GM18511 (cell line): ENCODE measurements around the gene KRT78.
"Not testable (repeated sequence)": the region's sequence is repeated elsewhere in the genome, so short reads cannot be mapped to it uniquely, and the experiment has no call there.

ENCODE experiments used
- ATAC-seq: cut with Tn5 transposase; IDR thresholded peaks from one replicate; pipeline ENCODE4 v1.9.1; 2021; ENCODE audit warnings: mild to moderate bottlenecking, moderate library complexity; ENCODE audit not compliant: unreplicated experiment

KRT78 gene

DNA sequence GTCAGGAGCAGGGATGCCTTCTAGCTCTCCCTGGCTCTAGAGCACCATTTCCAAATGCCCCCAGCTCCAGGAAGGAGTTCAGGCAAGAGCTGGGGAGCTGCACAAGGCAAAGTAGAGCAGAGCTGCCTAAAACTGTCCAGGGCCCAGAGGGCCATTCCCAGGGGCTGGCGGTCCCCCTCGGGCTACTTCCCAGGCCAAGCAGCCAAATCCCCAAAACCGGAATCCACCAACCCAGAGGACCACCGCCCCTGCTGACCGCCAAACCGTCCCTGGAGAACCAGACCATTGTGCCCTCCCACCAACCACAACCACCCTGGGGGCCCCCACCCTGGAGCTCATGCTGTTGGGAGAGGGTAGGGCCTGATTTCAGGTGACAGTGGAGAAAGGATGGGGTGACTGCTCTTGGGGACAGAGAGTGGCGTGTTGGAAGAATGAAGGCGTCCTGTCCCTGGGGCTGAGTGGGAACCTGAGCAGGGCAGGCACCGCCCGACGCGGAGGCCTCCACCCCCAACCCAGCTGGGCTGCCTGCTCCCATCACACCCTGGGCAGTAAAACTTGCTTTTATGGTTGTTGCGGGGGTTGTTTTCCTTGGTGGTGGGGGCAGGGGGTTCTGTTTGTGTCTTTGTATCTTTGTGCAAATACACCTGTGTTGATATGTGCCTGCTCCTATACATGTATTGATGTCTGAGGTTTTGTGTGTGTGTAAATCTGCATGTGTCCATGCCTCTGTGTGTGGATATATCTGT lies 24.0 kb upstream of the KRT78 start:
- no peak for ATAC-seq

DNA sequence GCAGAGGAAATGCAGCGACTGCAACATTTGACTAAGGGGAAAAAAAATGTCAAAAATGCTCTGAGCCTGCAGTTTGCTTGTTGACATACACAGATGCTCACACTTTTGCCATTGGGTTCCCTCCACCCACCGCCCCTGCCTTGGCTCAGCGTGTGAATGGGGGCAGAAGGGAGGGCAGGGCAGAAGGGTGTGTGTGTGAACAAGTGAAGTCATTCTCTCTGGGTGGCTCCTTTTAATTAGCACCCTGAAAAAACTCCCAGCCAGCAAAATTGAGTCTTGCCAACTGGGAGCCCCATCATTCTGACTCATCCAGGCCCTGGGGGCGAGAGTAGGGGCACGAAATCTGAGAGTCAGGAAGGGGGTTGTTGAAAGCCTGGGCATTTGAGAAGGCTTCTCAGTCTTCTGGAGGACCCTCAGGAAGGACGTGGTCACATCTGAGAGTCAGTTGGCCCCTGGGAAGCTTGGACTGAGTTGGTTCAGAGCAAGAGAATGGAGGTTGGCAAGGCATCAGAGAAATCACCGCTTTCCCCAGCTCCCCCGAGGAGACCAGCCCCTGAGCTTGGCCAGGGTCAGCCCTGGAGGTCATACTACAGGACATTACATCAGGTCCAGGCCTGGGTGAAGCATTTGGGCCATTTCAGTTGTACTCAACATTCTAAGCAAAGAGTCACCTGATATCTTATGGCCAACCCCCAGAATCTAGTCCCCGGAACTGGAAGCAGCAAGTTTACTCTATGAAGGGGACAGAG lies 22.7 kb upstream of the KRT78 start:
- no peak for ATAC-seq

DNA sequence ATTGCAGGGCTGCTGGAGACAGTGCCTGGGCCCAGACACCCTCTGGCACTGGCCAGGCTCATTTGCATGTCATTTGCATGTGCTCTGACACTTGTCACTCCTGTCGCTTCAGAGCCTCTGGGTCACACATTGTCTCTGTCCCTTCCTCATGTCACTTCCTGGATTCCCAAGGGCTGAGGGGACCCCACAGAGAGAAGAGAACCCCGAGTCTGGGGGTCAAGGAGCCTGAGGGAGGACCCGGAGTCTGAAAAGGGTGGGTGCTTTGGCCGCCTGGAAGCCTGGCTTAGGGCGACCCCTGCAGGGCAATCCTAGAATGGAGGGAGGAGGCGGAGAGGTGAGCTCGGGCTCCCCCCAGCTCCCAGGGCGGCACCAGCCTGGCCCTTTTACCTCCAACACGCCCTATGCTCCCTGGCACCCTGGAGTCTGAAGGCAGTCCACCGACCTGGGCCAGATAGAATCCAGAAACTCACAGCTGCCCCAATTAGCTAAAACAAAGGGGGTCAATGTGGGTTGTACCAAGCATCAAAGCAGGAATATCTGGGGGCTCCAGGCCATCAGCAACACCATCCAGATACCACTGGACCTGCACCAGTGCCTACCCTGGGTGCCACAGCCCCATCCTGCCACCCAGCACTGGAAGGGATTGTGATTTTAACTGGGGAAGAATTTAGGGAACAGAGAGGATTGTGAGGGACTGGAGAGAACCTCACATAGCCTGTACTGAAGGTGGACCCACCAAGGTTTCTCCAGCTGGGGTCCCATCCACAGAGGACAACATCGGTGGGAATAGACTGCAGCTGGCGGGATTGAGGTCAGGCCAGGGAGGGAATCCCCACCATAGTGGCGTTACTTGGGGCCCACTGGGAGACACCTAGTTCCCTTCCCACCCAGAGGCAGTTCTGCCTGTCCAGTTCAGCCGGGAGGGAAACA lies 21.8 kb upstream of the KRT78 start:
- peak; percentile 75 for ATAC-seq

DNA sequence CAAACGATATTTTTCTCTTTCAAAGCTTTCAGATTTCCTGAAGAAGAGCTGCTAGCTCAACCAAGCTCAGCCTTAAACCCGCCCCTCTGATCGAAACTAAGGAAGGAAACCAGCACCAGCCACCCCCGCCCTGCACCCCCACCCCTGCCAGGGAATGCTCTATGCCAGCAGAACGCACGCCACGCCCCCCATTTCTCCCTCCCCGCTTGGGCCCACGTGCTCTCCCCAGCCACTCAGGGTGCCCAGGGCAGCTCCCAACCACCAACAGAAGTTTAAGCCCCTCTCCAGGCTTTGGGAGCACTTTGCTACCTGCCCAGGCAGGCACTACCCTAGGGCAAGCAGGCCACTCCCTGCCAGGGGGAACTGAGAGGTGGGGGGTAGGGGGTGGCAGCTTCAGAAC lies 18.8 kb upstream of the KRT78 start:
- no peak for ATAC-seq

DNA sequence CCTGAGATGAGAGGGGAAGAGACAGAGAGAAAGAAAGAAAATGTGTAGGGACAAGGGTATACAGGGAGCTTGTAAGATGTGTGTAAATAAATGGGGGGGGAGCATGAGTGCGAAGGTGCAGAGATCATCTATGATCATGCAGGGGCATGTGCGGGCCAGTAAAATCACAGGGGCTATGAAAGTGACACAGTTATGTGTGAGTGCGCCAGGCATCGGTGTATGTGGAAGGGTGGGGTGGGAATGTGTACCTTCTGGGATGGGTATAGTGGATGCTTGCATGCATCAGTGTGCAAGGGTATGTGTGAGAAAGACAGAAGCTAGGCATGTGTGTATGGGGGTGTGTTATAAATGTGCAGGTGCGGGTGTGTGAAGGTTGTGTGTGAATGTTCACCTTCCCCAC lies 18.4 kb upstream of the KRT78 start:
- ATAC-seq, result no peak

DNA sequence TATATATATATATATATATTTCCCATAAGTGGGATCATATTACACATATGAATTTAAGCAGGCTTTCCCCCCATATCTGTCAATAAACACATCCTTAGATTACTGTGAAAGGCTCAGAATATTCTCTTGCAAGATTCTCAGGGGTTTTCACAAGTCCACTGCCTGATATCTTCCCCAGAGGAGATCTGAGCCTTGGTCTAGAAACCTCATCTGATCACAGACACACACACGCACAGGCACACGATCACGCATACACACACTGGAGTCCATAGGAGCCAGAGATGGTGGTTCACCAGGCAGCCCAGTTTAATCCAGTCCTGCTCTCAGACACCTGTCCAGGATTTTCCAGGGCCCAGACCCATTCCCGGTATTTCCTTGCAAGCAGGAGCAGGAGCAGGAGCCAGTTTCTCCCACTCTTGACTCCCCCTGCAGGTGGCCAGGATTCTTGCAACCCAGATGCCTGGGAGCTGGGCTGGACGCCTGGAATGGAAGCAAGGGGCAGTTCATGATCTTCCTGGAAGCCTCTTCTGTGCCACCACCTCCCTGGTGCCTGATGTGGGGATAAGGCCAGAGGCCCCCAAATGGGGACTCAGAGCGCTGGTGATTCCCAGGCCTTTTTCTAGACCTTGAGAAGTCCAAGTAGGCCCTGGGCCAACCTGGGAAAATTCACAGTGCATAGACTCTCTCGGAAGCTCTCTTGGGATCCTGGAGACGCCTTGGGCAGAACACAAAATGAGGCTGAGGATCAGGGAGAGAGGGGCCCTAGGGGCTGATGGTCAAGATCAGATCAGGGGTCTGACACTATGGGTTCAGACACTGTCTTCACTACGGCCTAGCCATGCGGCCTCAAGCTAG lies 16.5 kb upstream of the KRT78 start:
- ATAC-seq, result no peak

DNA sequence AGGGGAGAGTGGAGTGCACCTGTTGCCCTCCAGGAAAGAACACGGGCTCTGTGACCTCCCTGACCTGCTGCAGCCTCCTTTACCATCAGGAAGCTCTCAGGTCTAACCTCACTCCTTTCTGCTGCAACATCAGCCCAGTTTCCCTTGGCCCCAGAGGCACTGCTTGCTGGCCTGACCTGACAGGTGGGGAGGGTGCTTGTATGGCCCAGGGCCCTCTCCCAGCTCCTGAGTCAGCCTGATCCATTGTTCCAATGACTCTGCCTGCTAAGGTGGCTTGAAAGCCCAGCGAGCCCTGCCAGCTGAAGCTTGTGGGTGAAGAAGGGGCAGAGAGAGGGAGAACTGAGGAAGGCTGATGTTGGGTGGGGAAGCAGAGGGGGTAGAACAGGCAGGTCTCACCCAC lies 13.2 kb upstream of the KRT78 start:
- ATAC-seq, result no peak

DNA sequence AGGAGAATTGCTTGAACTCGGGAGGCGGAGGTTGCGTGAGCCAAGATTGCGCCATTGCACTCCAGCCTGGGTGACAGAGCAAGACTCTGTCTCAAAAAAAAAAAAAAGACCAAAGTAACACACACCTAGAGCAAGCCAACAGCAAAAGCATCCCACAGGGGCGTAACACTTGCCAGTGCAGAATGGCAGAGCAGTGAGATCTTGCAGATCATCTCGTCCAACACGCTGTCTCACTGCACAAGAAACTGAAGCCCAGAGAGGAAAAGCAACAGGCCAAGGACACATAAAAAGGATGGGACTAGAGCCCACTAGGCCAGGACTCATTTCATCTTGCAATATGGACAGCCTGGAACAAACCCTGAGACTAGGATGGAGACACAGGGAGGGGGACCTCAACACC lies 12.7 kb upstream of the KRT78 start:
- ATAC-seq, result no peak

DNA sequence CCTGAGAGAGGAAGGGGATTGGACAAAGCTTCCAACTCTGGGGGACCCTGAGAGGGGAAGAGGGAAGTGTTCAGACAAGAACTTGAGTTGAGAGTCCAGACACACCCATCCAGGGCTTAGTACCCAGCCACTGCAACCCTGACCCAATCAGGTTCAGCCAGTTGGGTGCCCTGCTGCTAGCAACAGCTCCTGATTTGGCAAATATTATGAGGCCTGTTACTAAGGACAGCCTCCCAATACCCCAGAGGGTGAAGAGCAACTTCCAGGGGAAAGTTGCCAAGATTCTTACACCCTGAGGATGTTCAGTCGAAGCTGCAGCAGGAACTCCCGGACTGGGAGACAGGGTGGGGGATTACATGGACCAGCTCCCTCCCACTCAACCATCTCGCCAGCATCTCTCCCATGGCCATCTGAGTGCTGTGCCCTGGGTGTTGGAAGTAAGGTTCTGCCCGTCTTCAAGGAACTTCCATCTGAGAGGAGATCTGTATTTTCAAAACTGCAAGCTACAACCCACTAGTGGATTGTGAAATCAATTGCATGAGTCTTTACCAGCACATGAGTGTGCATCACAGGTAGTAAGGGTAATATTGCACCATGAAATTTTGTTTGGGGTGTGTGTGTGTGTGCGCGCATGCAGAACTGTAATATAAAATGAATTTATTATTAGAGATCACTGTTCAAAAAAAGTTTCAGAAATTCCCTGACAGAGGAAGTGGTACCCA lies 11.5 kb upstream of the KRT78 start:
- ATAC-seq, result no peak

DNA sequence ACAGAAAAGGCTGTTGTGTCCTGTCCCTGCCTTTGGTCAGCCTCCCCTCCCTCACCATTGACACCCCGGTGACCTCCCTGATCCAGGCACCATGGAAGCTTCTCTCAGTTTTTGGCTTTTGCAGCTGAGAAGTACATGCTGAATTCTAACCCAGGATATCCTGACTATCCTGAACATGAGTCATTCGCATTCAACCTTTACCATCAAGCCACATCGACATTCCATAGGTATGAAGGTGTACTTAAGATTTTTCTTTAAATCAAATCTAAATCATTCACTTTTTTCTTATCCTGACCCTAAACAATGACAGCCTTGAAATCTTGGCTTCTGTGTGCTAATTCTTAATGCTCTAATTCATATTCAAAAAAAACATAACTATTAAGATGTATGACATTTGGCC lies 8.7 kb upstream of the KRT78 start:
- ATAC-seq, result no peak

DNA sequence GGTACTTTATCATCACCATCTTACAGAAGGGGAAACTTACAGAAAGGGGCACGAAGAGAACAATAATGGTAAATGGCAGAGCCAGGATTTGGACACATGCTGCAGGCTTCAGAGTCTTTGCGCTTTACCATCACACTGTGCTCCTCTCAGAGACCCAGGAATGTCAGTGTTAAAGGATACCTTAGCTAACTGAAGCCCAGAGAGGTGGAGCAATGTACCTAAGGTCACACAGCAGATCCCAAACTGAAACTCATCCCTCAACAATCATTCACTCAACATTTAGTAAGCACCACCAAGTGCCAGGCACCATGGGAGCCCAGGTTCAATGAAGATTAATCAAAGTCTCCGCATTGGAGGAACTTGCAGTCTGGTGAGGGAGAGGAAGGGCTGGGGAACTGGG lies 8.0 kb upstream of the KRT78 start:
- ATAC-seq, result no peak

DNA sequence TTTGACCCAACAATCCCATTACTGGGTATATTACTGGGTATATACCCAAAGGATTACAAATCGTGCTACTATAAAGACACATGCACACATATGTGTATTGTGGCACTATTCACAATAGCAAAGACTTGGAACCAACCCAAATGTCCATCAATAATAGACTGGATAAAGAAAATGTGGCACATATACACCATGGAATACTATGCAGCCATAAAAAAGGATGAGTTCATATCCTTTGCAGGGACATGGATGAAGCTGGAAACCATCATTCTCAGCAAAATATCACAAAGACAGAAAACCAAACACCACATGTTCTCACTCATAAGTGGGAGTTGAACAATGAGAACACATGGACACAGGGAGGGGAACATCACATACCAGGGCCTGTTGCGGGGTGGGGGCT lies 7.3 kb upstream of the KRT78 start:
- ATAC-seq, result not testable (repeated sequence)

DNA sequence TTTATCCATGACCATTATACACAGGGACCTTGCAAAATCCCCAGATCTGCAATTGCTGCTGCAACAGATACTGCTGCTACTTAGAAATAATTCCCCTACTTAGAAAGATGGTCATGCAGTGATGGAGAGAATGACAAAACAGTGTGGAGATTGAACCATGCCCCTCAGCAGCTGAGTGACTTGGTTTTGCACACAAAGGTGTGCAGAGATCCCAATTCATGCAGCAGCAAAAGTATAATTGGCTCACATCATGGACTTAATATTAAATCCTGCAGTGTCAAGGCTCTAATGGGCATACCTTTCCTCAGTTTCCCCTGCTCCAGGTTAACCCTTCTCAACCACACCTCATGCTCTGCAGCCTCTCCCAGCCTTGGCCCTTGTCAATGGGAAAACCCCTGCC lies 3.0 kb upstream of the KRT78 start:
- no peak for ATAC-seq

DNA sequence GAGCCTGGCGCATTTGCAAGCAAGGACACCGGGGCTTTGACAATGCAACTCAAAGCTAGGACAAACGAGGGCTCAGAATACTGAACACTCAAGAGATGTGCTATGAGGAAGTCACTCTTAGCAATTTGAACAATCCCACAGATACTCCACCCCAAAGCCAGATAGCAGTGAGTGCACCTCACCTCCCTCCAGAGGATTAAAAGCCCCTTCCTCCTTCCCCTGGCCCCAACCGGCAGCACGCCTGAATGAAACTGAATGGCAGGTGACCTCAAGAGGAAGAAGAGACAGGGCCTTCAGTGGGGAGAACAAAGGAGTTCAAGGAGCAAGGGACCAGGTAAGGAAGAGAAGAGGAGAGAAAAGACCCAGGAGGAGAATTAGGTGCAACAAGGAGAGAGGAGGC lies 1.9 kb upstream of the KRT78 start:
- no peak for ATAC-seq

DNA sequence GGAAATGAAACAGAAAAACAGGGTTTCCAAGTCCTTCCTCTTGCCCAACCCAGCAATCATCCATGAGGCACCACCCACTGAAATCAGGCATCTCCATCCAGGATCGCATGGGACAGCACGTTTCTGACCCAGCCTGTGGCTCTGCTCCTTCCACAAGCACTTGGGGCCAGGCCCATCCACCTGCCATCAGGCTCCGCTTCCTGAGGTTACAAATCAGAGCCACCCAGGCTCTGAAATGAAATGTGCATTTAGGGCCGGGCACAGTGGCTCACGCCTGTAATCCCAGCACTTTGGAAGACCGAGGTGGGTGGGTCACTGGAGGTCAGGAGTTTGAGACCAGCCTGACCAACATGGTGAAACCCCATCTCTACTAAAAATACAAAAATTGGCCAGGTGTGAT lies 717 bp upstream of the KRT78 start:
- no peak for ATAC-seq

DNA sequence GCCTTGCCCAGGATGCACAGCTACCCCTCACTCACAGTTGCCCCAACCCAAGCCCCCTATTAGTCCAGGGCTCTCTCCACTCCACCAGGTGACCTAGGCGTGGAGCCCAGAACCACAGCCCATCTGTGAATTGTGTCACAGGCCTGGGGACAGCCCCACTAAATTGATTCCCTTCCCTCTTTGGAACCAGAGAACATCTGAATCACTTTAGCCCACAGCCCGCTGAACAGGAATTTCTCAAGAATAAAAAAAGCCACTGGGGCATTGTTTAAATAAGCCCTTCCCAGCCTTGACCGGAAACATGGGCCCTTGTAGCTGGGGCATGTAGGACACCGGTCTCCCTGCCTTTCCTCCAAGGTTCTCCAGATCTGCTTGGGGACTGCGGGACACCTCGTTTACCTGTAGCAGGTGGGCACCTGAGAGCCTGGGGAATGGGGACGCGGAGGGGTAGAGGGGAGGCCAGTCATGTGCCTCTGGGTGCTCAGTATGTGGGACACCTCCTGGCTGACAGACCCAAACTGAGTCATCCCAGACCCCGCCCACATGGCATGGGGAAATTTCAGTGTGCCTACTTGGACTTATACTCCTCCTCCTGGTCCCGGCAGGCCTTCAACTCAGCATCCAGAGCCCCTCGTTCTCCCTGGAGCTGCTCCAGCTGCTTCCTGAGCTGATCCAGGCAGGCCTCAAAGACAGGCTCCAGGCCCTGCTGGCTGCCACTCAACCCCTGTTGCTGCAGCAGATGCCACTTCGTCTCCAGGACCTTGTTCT lies 1.3 kb downstream of the KRT78 start:
- no peak for ATAC-seq

DNA sequence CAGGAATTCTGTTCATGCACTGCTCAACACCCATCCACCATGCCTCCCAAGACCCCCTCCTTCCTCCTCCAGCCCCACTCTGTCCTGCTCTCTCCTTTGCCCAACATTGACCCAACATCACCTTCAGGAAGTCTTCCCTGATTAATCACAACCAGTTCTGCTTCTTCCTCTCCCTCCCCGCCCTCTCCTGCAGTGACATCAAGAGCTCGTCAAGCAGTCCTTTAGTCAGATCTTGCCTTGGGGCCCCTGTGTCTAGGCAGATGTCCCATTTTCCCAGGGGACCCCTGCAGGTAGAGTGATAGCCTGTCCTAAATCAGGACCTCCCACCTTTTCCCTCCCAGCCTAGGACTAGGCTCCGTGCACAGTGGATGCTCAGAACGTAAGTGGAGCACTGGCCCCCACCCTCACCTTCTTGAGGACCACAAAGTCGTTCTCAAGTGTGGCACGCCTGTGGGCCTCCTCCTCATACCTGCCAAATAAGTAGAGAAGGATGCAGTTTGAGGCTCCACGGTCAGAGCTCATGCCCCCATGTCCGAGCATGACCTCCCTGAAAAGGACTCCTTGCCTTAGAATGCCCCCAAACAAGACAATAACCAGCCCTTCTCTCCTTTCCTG lies 2.3 kb downstream of the KRT78 start:
- no peak for ATAC-seq

DNA sequence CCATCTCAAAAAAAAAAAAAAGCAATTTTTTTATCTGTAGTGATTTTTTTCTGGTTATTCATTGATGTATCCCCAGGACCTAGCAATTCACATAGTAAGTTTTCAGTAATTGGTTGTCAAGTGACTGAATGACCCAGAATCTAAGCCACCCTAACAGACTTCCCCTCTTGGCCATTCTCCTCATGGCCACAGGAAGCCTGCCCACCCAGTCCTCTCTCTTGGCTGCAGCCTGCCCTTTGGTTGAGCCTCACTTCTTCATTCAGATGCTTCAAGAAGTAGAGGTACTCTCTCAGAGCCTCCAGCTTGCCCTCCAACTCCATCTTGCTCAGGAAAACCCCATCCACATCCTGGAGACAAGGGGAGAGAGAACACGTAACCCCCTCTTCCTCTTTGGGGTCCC lies 2.8 kb downstream of the KRT78 start:
- no peak for ATAC-seq

DNA sequence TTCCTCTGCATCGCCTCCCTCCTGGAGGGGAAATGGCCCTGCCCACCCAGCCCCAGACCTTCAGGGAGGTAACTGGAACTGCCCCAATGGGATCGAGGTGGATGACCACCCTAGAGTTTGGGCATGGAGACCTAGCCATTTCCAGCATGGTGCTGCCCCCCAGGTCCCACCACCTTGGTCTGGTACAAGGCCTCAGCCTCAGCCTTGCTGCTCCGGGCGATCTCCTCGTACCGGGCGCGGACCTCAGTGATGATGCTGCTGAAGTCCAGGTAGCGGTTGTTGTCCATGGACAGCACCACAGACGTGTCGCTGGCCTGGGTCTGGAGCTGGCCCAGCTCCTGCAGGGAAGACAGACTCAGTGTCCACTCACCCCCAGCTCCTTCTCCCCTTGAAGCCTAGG lies 4.4 kb downstream of the KRT78 start:
- no peak for ATAC-seq
